AG08395 (cell line): Measurements from ENCODE around the gene OR8H2.
"Not testable (repeated sequence)": the region's sequence is repeated elsewhere in the genome, so short reads cannot be mapped to it uniquely, and the experiment has no call there.

Experiments used
- DNase-seq: peaks from one replicate; pipeline ENCODE4 v3.0.0; 2012; ENCODE audit warnings: mixed read lengths, low spot score

The OR8H2 gene

GRCh38 chr11:56103210-56103737, at the start of gene OR8H2:
Gene OR8H2 (plus strand): TSS chr11:56103687. CDS start chr11:56105043, 1,356 bp downstream.
- DNase-seq: no peak

- DNase-seq: not testable (repeated sequence)
Measured at GRCh38 chr11:56056366-56056765, 47.1 kb upstream of the OR8H2 start.

- not testable (repeated sequence) for DNase-seq
Measured at GRCh38 chr11:56057661-56058237, 45.7 kb upstream of the OR8H2 start.

- not testable (repeated sequence) for DNase-seq
Measured at GRCh38 chr11:56058260-56058780, 45.2 kb upstream of the OR8H2 start.

GRCh38 chr11:56066980-56067379, 36.5 kb upstream of the OR8H2 start:
- no peak for DNase-seq

GRCh38 chr11:56089697-56090096, 13.8 kb upstream of the OR8H2 start:
- DNase-seq: no peak

GRCh38 chr11:56093008-56093407, 10.5 kb upstream of the OR8H2 start, which contains the start of gene OR8I2:
Gene OR8I2 (plus strand): TSS chr11:56093308. CDS start chr11:56093308, 0 bp downstream.
- DNase-seq: no peak

- no peak for DNase-seq
Measured at GRCh38 chr11:56122073-56122472, 18.6 kb downstream of the OR8H2 start, which contains the start of gene OR8H3. Gene OR8H3 (plus strand): TSS chr11:56122373. CDS start chr11:56122373, 0 bp downstream.

GRCh38 chr11:56140151-56140661, 36.7 kb downstream of the OR8H2 start, which contains the start of gene OR8J3:
Gene OR8J3 (minus strand): TSS chr11:56140201. CDS start chr11:56137718, 2,483 bp downstream.
- no peak for DNase-seq

GRCh38 chr11:56143681-56144080, 40.2 kb downstream of the OR8H2 start:
- DNase-seq: not testable (repeated sequence)

- DNase-seq: no peak
Measured at GRCh38 chr11:56151376-56151775, 47.9 kb downstream of the OR8H2 start.

- DNase-seq: no peak
Measured at GRCh38 chr11:56152333-56152732, 48.8 kb downstream of the OR8H2 start.
